HEK293 (cell line): ENCODE results near the gene RAB11A.

ENCODE experiments used
- EGR2 ChIP-seq: fragments of 450-650 bp; formaldehyde crosslinking; IDR thresholded peaks from 2 replicates; pipeline ENCODE4 v1.5.1; 2016; ENCODE audit warnings: low read depth, missing biosample characterization, missing genetic modification characterization
- GLI2 ChIP-seq: fragments of 450-650 bp; formaldehyde crosslinking; IDR thresholded peaks from 2 replicates; pipeline ENCODE4; 2017; ENCODE audit warnings: missing biosample characterization, missing genetic modification characterization, low read depth, borderline replicate concordance
- GLI4 ChIP-seq: fragments of 450-650 bp; formaldehyde crosslinking; IDR thresholded peaks from 2 replicates; pipeline ENCODE4 v1.5.1; 2016; ENCODE audit warnings: missing biosample characterization, missing genetic modification characterization
- GLIS2 ChIP-seq: fragments of 450-650 bp; formaldehyde crosslinking; IDR thresholded peaks from 2 replicates; pipeline ENCODE4 v1.5.1; 2016; ENCODE audit warnings: missing biosample characterization, missing genetic modification characterization
- KLF17 ChIP-seq: fragments of 450-650 bp; formaldehyde crosslinking; IDR thresholded peaks from 2 replicates; pipeline ENCODE4 v1.5.1; 2016; ENCODE audit warnings: missing biosample characterization, missing genetic modification characterization
- MZF1 ChIP-seq: fragments of 450-650 bp; formaldehyde crosslinking; IDR thresholded peaks from 2 replicates; pipeline ENCODE4 v1.5.1; 2017; ENCODE audit warnings: missing biosample characterization, missing genetic modification characterization, borderline replicate concordance
- OSR2 ChIP-seq: fragments of 450-650 bp; formaldehyde crosslinking; IDR thresholded peaks from 2 replicates; pipeline ENCODE4 v1.5.1; 2016; ENCODE audit warnings: missing biosample characterization, missing genetic modification characterization
- PATZ1 ChIP-seq: fragments of 450-650 bp; formaldehyde crosslinking; IDR thresholded peaks from 2 replicates; pipeline ENCODE4 v1.5.1; 2016; ENCODE audit warnings: missing biosample characterization, missing genetic modification characterization
- SALL2 ChIP-seq: fragments of 450-650 bp; formaldehyde crosslinking; IDR thresholded peaks from 2 replicates; pipeline ENCODE4 v1.5.0; 2017; ENCODE audit warnings: missing biosample characterization, mild to moderate bottlenecking, missing genetic modification characterization, borderline replicate concordance
- SETDB1 ChIP-seq: IDR thresholded peaks from one replicate; pipeline ENCODE4 v1.6.1; 2017; ENCODE audit warnings: mild to moderate bottlenecking, low read length, moderate library complexity, mixed read lengths; ENCODE audit not compliant: insufficient read length
- TCF7L2 ChIP-seq: IDR thresholded peaks from 2 replicates; pipeline ENCODE4 v1.6.1; 2011; ENCODE audit warnings: low read depth, mild to moderate bottlenecking, inconsistent platforms, low read length, moderate library complexity, borderline replicate concordance
- ZBTB10 ChIP-seq: fragments of 450-650 bp; formaldehyde crosslinking; IDR thresholded peaks from 2 replicates; pipeline ENCODE4 v1.5.1; 2016; ENCODE audit warnings: missing biosample characterization, missing genetic modification characterization
- ZNF148 ChIP-seq: fragments of 450-650 bp; formaldehyde crosslinking; IDR thresholded peaks from 2 replicates; pipeline ENCODE4 v1.5.0; 2017; ENCODE audit warnings: missing biosample characterization, missing genetic modification characterization, borderline replicate concordance
- ZNF175 ChIP-seq: fragments of 450-650 bp; formaldehyde crosslinking; IDR thresholded peaks from 2 replicates; pipeline ENCODE4 v1.5.1; 2016; ENCODE audit warnings: missing biosample characterization, missing genetic modification characterization
- ZNF221 ChIP-seq: fragments of 450-650 bp; formaldehyde crosslinking; IDR thresholded peaks from 2 replicates; pipeline ENCODE4 v1.5.1; 2017; ENCODE audit warnings: missing biosample characterization, missing genetic modification characterization, borderline replicate concordance
- ZNF266 ChIP-seq: fragments of 450-650 bp; formaldehyde crosslinking; IDR thresholded peaks from 2 replicates; pipeline ENCODE4 v1.5.1; 2016; ENCODE audit warnings: missing biosample characterization, missing genetic modification characterization, low read depth
- ZNF394 ChIP-seq: fragments of 450-650 bp; formaldehyde crosslinking; IDR thresholded peaks from 2 replicates; pipeline ENCODE4 v1.5.1; 2016; ENCODE audit warnings: missing biosample characterization, missing genetic modification characterization, mild to moderate bottlenecking, moderate library complexity, borderline replicate concordance
- ZNF404 ChIP-seq: fragments of 450-650 bp; formaldehyde crosslinking; IDR thresholded peaks from 2 replicates; pipeline ENCODE4 v1.5.1; 2017; ENCODE audit warnings: missing biosample characterization, missing genetic modification characterization
- ZNF48 ChIP-seq: fragments of 450-650 bp; formaldehyde crosslinking; IDR thresholded peaks from 2 replicates; pipeline ENCODE4 v1.5.1; 2016; ENCODE audit warnings: missing biosample characterization, missing genetic modification characterization
- ZNF530 ChIP-seq: fragments of 450-650 bp; formaldehyde crosslinking; IDR thresholded peaks from 2 replicates; pipeline ENCODE4 v1.5.1; 2016; ENCODE audit warnings: low read depth, missing biosample characterization, missing genetic modification characterization
- ZNF580 ChIP-seq: fragments of 450-650 bp; formaldehyde crosslinking; IDR thresholded peaks from 2 replicates; pipeline ENCODE4 v1.5.1; 2016; ENCODE audit warnings: missing biosample characterization, missing genetic modification characterization
- ZNF626 ChIP-seq: fragments of 450-650 bp; sonication (Bioruptor Pico); formaldehyde crosslinking; IDR thresholded peaks from 2 replicates; pipeline ENCODE4 v1.5.1; 2018; ENCODE audit warnings: missing biosample characterization, missing genetic modification characterization, inconsistent platforms
- ZNF645 ChIP-seq: fragments of 450-650 bp; formaldehyde crosslinking; IDR thresholded peaks from 2 replicates; pipeline ENCODE4; 2016; ENCODE audit warnings: missing biosample characterization, missing genetic modification characterization
- ZNF654 ChIP-seq: fragments of 450-650 bp; formaldehyde crosslinking; IDR thresholded peaks from 2 replicates; pipeline ENCODE4 v1.5.1; 2016; ENCODE audit warnings: low read depth, missing biosample characterization, missing genetic modification characterization
- ZNF664 ChIP-seq: fragments of 450-650 bp; formaldehyde crosslinking; IDR thresholded peaks from 2 replicates; pipeline ENCODE4 v1.5.1; 2016; ENCODE audit warnings: missing biosample characterization, missing genetic modification characterization
- ZNF692 ChIP-seq: fragments of 450-650 bp; formaldehyde crosslinking; IDR thresholded peaks from 2 replicates; pipeline ENCODE4 v1.5.1; 2016; ENCODE audit warnings: missing biosample characterization, missing genetic modification characterization
- ZNF707 ChIP-seq: fragments of 450-650 bp; formaldehyde crosslinking; IDR thresholded peaks from 2 replicates; pipeline ENCODE4 v1.5.1; 2016; ENCODE audit warnings: missing biosample characterization, missing genetic modification characterization
- ZNF76 ChIP-seq: fragments of 450-650 bp; formaldehyde crosslinking; IDR thresholded peaks from 2 replicates; pipeline ENCODE4; 2016; ENCODE audit warnings: low read depth, missing biosample characterization, missing genetic modification characterization, borderline replicate concordance
- ZNF785 ChIP-seq: fragments of 450-650 bp; formaldehyde crosslinking; IDR thresholded peaks from 2 replicates; pipeline ENCODE4 v1.5.1; 2016; ENCODE audit warnings: missing biosample characterization, missing genetic modification characterization
- ZSCAN23 ChIP-seq: fragments of 450-650 bp; formaldehyde crosslinking; IDR thresholded peaks from 2 replicates; pipeline ENCODE4 v1.5.1; 2016; ENCODE audit warnings: missing biosample characterization, missing genetic modification characterization

The RAB11A gene

GRCh38 chr15:65862682-65863081 lies 6.6 kb upstream of the RAB11A start (continued):
- TF ChIP-seq ZNF266: no peak
- no peak for TF ChIP-seq KLF17 (tag by site-specific recombination)
- TF ChIP-seq ZNF692 (tag by site-specific recombination): no peak
- TF ChIP-seq ZNF394: no peak
- no peak for TF ChIP-seq ZNF404 (tag by site-specific recombination)
- no peak for TF ChIP-seq GLI2 (tag by site-specific recombination)
- TF ChIP-seq ZNF654 (tag by site-specific recombination): peak; percentile 20; the same call in 1 of the 2 replicates
- no peak for TF ChIP-seq GLI4
- TF ChIP-seq ZNF175 (tag by site-specific recombination): no peak
- TF ChIP-seq ZBTB10 (tag by site-specific recombination): no peak
- TF ChIP-seq ZNF626: no peak
- TF ChIP-seq PATZ1 (tag by site-specific recombination): peak; percentile 74
- TF ChIP-seq ZNF580 (tag by site-specific recombination): no peak
- no peak for TF ChIP-seq ZNF530
- no peak for TF ChIP-seq SETDB1
- no peak for TF ChIP-seq GLIS2
- TF ChIP-seq ZNF707: no peak
- TF ChIP-seq SALL2 (tag by site-specific recombination): no peak
- no peak for TF ChIP-seq ZNF645 (tag by site-specific recombination)
- TF ChIP-seq ZNF664 (tag by site-specific recombination): no peak
- 0 out of 2 replicates have a peak, but pooled peaks have one; percentile 5 for TF ChIP-seq EGR2 (tag by site-specific recombination)
- TF ChIP-seq ZNF785 (tag by site-specific recombination): peak; percentile 76; the same call in 1 of the 2 replicates
- TF ChIP-seq MZF1 (tag by site-specific recombination): peak; percentile 29; the same call in 1 of the 2 replicates
- TF ChIP-seq ZNF76 (tag by site-specific recombination): peak; percentile 54; the same call in 1 of the 2 replicates
- no peak for TF ChIP-seq ZNF148 (tag by site-specific recombination)
- TF ChIP-seq ZSCAN23: no peak
- no peak for TF ChIP-seq TCF7L2
- no peak for TF ChIP-seq OSR2 (tag by site-specific recombination)
- no peak for TF ChIP-seq ZNF48
- TF ChIP-seq ZNF221 (tag by site-specific recombination): no peak
